OCI-LY1 (cell line): Measurements from ENCODE around the gene S100A16.

Experiments used
- H2AFZ ChIP-seq: fragments of 200-600 bp; sonication (generic), shearing (Covaris generic); 2 replicates; pipeline ENCODE4 v1.6.0; 2014; ENCODE audit warnings: antibody characterized with exemption, mild to moderate bottlenecking, low read length
- H3F3A ChIP-seq: fragments of 200-600 bp; sonication (generic), shearing (Covaris generic); 2 replicates; pipeline ENCODE4 v1.6.0; 2014; ENCODE audit warnings: mild to moderate bottlenecking, antibody characterized with exemption, low read length, moderate library complexity; ENCODE audit not compliant: insufficient read depth
- H3K27ac ChIP-seq: fragments of 200-600 bp; sonication (generic); 2 replicates; pipeline ENCODE4 v1.5.1; 2014; ENCODE audit warnings: low read length, mixed run types, mild to moderate bottlenecking, low read depth; ENCODE audit not compliant: poor library complexity, severe bottlenecking
- H3K27me3 ChIP-seq: fragments of 200-600 bp; sonication (generic); 2 replicates; pipeline ENCODE4 v1.6.0; 2014; ENCODE audit warnings: antibody characterized with exemption, mild to moderate bottlenecking, low read length, moderate library complexity; ENCODE audit not compliant: insufficient read depth
- H3K36me3 ChIP-seq: fragments of 200-600 bp; sonication (generic); 2 replicates; pipeline ENCODE4 v1.6.1; 2014; ENCODE audit warnings: mild to moderate bottlenecking, antibody characterized with exemption, low read length, moderate library complexity, mixed read lengths; ENCODE audit not compliant: insufficient read depth
- H3K4me1 ChIP-seq: fragments of 200-600 bp; sonication (generic); 2 replicates; pipeline ENCODE4 v1.5.1; 2014; ENCODE audit warnings: mild to moderate bottlenecking, low read length, moderate library complexity; ENCODE audit not compliant: insufficient read depth, severe bottlenecking
- H3K4me2 ChIP-seq: fragments of 200-600 bp; sonication (generic), shearing (Covaris generic); 2 replicates; pipeline ENCODE4 v1.6.1; 2014; ENCODE audit warnings: low read length
- H3K4me3 ChIP-seq: fragments of 200-600 bp; sonication (generic); 2 replicates; pipeline ENCODE4 v1.5.1; 2014; ENCODE audit warnings: low read length, low read depth, mild to moderate bottlenecking, mixed read lengths; ENCODE audit not compliant: poor library complexity, severe bottlenecking
- H3K79me2 ChIP-seq: fragments of 200-600 bp; shearing (Covaris generic); 2 replicates; pipeline ENCODE4 v1.6.1; 2016; ENCODE audit warnings: mixed run types, low read length, mixed read lengths; ENCODE audit not compliant: insufficient read depth
- H3K9ac ChIP-seq: fragments of 200-600 bp; sonication (generic), shearing (Covaris generic); 2 replicates; pipeline ENCODE4 v1.6.1; 2014; ENCODE audit warnings: mild to moderate bottlenecking, low read length, mixed read lengths
- H3K9me2 ChIP-seq: fragments of 200-600 bp; sonication (generic), shearing (Covaris generic); 2 replicates; pipeline ENCODE4 v1.6.1; 2014; ENCODE audit warnings: low read depth, mild to moderate bottlenecking, low read length, mixed read lengths
- H3K9me3 ChIP-seq: fragments of 200-600 bp; shearing (Covaris generic); 2 replicates; pipeline ENCODE4 v1.6.1; 2014; ENCODE audit warnings: low read length, mixed read lengths
- H4K20me1 ChIP-seq: fragments of 200-600 bp; sonication (generic), shearing (Covaris generic); 2 replicates; pipeline ENCODE4 v1.6.0; 2016; ENCODE audit warnings: mild to moderate bottlenecking, low read length; ENCODE audit not compliant: insufficient read depth
- EZH2 ChIP-seq: fragments of 200-600 bp; sonication (generic), shearing (Covaris generic); IDR thresholded peaks from 2 replicates; pipeline ENCODE4 v1.8.0; 2017; ENCODE audit warnings: borderline replicate concordance, mixed run types, mild to moderate bottlenecking, antibody characterized with exemption, low read length, moderate library complexity, mixed read lengths
- TF ChIP-seq, protein P1 (sequence below): fragments of 200-600 bp; sonication (generic), shearing (Covaris generic); IDR thresholded peaks from 2 replicates; pipeline ENCODE4 v1.5.1; 2017; ENCODE audit warnings: mild to moderate bottlenecking, antibody characterized with exemption, low read length, moderate library complexity, mixed read lengths

S100A16 gene

GRCh38 chr1:153572569-153573015 lies 40.3 kb downstream of the S100A16 start:
- Histone ChIP-seq H3K27me3 (no peaks in the 10 kb centered on the region), H4K20me1 (no peaks in the 10 kb centered on the region), H3K79me2 (no peaks in the 10 kb centered on the region), H3K9me3 (no peaks in the 10 kb centered on the region), H3K4me2 (no peak overlapping the region), H2AFZ (no peak overlapping the region), H3K9me2 (no peaks in the 10 kb centered on the region), H3K36me3 (no peaks in the 10 kb centered on the region), H3K4me1 (no peaks in the 10 kb centered on the region), H3K9ac (no peak overlapping the region), H3K27ac (no peak overlapping the region), H3F3A (no peaks in the 10 kb centered on the region), H3K4me3 (no peak overlapping the region)
- TF ChIP-seq, protein P1, sequence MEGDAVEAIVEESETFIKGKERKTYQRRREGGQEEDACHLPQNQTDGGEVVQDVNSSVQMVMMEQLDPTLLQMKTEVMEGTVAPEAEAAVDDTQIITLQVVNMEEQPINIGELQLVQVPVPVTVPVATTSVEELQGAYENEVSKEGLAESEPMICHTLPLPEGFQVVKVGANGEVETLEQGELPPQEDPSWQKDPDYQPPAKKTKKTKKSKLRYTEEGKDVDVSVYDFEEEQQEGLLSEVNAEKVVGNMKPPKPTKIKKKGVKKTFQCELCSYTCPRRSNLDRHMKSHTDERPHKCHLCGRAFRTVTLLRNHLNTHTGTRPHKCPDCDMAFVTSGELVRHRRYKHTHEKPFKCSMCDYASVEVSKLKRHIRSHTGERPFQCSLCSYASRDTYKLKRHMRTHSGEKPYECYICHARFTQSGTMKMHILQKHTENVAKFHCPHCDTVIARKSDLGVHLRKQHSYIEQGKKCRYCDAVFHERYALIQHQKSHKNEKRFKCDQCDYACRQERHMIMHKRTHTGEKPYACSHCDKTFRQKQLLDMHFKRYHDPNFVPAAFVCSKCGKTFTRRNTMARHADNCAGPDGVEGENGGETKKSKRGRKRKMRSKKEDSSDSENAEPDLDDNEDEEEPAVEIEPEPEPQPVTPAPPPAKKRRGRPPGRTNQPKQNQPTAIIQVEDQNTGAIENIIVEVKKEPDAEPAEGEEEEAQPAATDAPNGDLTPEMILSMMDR = peak; percentile 92
- no peak for TF ChIP-seq EZH2

DNA sequence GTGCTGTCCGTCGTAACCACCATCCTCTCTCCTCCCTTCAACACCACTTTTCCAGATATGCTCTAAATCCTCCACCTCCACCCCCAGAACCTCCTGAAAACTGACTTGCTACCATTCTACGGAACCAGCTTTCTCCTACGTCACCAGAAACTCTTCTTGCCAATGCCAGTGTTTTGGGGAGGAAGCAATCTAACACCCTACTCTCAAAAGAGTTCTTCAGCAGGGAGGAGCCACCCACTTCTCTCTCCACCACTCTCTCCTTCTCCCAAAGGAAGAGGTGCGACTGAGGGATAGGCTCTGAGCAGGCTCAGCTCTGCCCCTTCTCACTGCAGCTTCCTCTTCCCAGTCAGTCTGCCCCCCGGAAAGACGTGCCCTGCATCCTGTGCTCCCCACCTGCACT lies 41.2 kb downstream of the S100A16 start:
- H3K4me1 ChIP-seq = no peaks in the 10 kb centered on the region
- no peak overlapping the region for H3K4me2 ChIP-seq
- no peak overlapping the region for H3K27ac ChIP-seq
- H3K9me2 ChIP-seq = no peaks in the 10 kb centered on the region
- H3K9me3 ChIP-seq = no peaks in the 10 kb centered on the region
- no peak overlapping the region for H2AFZ ChIP-seq
- no peak overlapping the region for H3K4me3 ChIP-seq
- TF ChIP-seq, protein P1 = no peak
- TF ChIP-seq EZH2 = no peak
- H4K20me1 ChIP-seq = no peaks in the 10 kb centered on the region
- no peak overlapping the region for H3K9ac ChIP-seq
- H3K36me3 ChIP-seq = no peaks in the 10 kb centered on the region
- H3K27me3 ChIP-seq = no peaks in the 10 kb centered on the region
- H3F3A ChIP-seq = no peaks in the 10 kb centered on the region
- H3K79me2 ChIP-seq = no peaks in the 10 kb centered on the region

- no peaks in the 10 kb centered on the region for H3K27me3 ChIP-seq
- TF ChIP-seq EZH2 = no peak
- TF ChIP-seq, protein P1 = no peak
- H3K36me3 ChIP-seq = no peaks in the 10 kb centered on the region
- H3K79me2 ChIP-seq = no peaks in the 10 kb centered on the region
- H2AFZ ChIP-seq = no peak overlapping the region
- H3K4me2 ChIP-seq = no peak overlapping the region
- no peak overlapping the region for H3K9ac ChIP-seq
- H3K4me3 ChIP-seq = no peak overlapping the region
- H3K9me3 ChIP-seq = no peaks in the 10 kb centered on the region
- no peaks in the 10 kb centered on the region for H3K4me1 ChIP-seq
- H4K20me1 ChIP-seq = no peaks in the 10 kb centered on the region
- no peaks in the 10 kb centered on the region for H3F3A ChIP-seq
- no peak overlapping the region for H3K27ac ChIP-seq
- H3K9me2 ChIP-seq = no peaks in the 10 kb centered on the region
Observed at GRCh38 chr1:153570874-153571273, 42.1 kb downstream of the S100A16 start.
